ENCODE data around the gene SPTB. TPM values are rescaled to one million over a fixed set of nuclear protein-coding genes. Genes with fewer than 3 reads are reported as not detected.

Gene SPTB
- total RNA-seq, 1 experiment from 2014 or later = 2.3 TPM

GRCh38 chr14:64825509-64825908, 54.2 kb downstream of the SPTB start:
- H3K4me2 ChIP-seq (ENCODE audit: insufficient read depth, insufficient read length, low read length) = no peak overlapping the region
- no peaks in the 10 kb centered on the region for H3K27me3 ChIP-seq (ENCODE audit: insufficient read depth, low read length)
- H4K91ac ChIP-seq (ENCODE audit: insufficient read length, low read depth, low read length) = no peak overlapping the region
- peaks cover 9 to 28% of the 10 kb centered on the region in 2 experiments for H3K4me1 Mint-ChIP-seq
- H3K9ac ChIP-seq (ENCODE audit: extremely low read depth, insufficient read length, low read length) = no peak overlapping the region
- H3K23me2 ChIP-seq (ENCODE audit: insufficient read length, low read depth, low read length, poor library complexity, severe bottlenecking) = no peaks in the 10 kb centered on the region
- H2BK12ac ChIP-seq (ENCODE audit: insufficient read length, low read depth, low read length) = no peak overlapping the region
- no peak overlapping the region for H2BK20ac ChIP-seq (ENCODE audit: low read depth, low read length, poor library complexity, severe bottlenecking)
- no peaks in the 10 kb centered on the region for H4K20me1 ChIP-seq (ENCODE audit: control insufficient read depth, insufficient read depth, insufficient read length)
- no peak overlapping the region for H2AK5ac ChIP-seq (ENCODE audit: insufficient read length, low read length)
- no peak overlapping the region for H3T11ph ChIP-seq (ENCODE audit: low read length)
- no peaks in the 10 kb centered on the region for H3K79me2 ChIP-seq (ENCODE audit: insufficient read depth, low read length)
- H3K56ac ChIP-seq (ENCODE audit: insufficient read length, low read depth, low read length) = no peak overlapping the region
- no peak overlapping the region for H3K4me3 Mint-ChIP-seq
- H3K9me3 Mint-ChIP-seq = no peaks in the 10 kb centered on the region
- no peak overlapping the region for H4K8ac ChIP-seq (replicated peaks; ENCODE audit: insufficient read length, low read depth, low read length)
- no peak overlapping the region for H2BK120ac ChIP-seq (ENCODE audit: low read depth, low read length, poor library complexity, severe bottlenecking)
- no peak overlapping the region for H3K4ac ChIP-seq (ENCODE audit: low read depth, low read length)
- no peak overlapping the region for H3K18ac ChIP-seq (ENCODE audit: insufficient read length, low read depth, low read length)
- no peak overlapping the region for H3K14ac ChIP-seq (ENCODE audit: insufficient read depth, low read length)
- H3K23ac ChIP-seq (ENCODE audit: insufficient read length, low read depth, low read length) = no peak overlapping the region
- H2AFZ ChIP-seq (ENCODE audit: low read length) = no peak overlapping the region
- no peak overlapping the region for H4K5ac ChIP-seq (ENCODE audit: insufficient read length, low read depth, low read length)
- H3K27ac Mint-ChIP-seq = no peak overlapping the region
- H3K36me3 Mint-ChIP-seq (ENCODE audit: insufficient read depth in 1 of 3, low read depth in 3 of 3) = no peaks in the 10 kb centered on the region
- no peak overlapping the region for H2BK5ac ChIP-seq (ENCODE audit: insufficient read length, low read length)
- DNase-seq = no peak
- WGBS (ENCODE audit: extremely low coverage, insufficient read length, low lambda C conversion rate) = no CpG with 5 or more reads among the region's 10 CpGs
- no peak overlapping the region for H2BK15ac ChIP-seq (ENCODE audit: low read depth, low read length)
- H3K79me1 ChIP-seq (ENCODE audit: insufficient read depth, low read depth, low read length, poor library complexity, severe bottlenecking) = no peaks in the 10 kb centered on the region
- no peak for TF ChIP-seq CTCF (conservative IDR thresholded peaks at IDR 0.05)
- H3K27me3 Mint-ChIP-seq (ENCODE audit: low read depth) = peaks cover 16% of the 10 kb centered on the region
- H3K27ac ChIP-seq (ENCODE audit: insufficient read length, low read depth, low read length) = no peak overlapping the region
- H3K9me3 ChIP-seq (ENCODE audit: control insufficient read depth, low read depth, low read length) = no peaks in the 10 kb centered on the region
- peaks cover under 1% of the 10 kb centered on the region; the same call in 1 of the 2 replicates for H3K4me1 ChIP-seq (ENCODE audit: insufficient read depth, low read length)
